Stimulated activated CD4-positive, alpha-beta T cell treated with anti-CD3 and anti-CD28 coated beads, Interleukin-4, amount 100 ng/mL, for 48 hours (primary cell): ENCODE data around the gene CLIP2.
"Not testable (repeated sequence)": the region's sequence is repeated elsewhere in the genome, so short reads cannot be mapped to it uniquely, and the experiment has no call there.

ENCODE experiments used
- DNase-seq, 2 donors: peaks; one replicate each; pipeline ENCODE4 v3.0.0-alpha.2; 2020; ENCODE audit warnings: low read depth in 2 of 2

Gene CLIP2

GRCh38 chr7:74289018-74289658 is at the start of gene CLIP2:
CLIP2 (plus strand) TSS chr7:74289407; CDS start chr7:74317547, 28,140 bp downstream.
- DNase-seq: peak; percentile 68 to 73

- no peak for DNase-seq
Measured at GRCh38 chr7:74240482-74240881, 48.7 kb upstream of the CLIP2 start.

- no peak for DNase-seq
Measured at GRCh38 chr7:74242122-74242443, 47.1 kb upstream of the CLIP2 start.

GRCh38 chr7:74246497-74246896 is 42.7 kb upstream of the CLIP2 start:
- DNase-seq: no peak

- DNase-seq: no peak
Measured at GRCh38 chr7:74248156-74248555, 41.1 kb upstream of the CLIP2 start.

- DNase-seq: not testable (repeated sequence)
Measured at GRCh38 chr7:74249058-74249457, 40.1 kb upstream of the CLIP2 start.

GRCh38 chr7:74252893-74253292 is 36.3 kb upstream of the CLIP2 start:
- DNase-seq: no peak

- no peak for DNase-seq
Measured at GRCh38 chr7:74253331-74253730, 35.9 kb upstream of the CLIP2 start.

GRCh38 chr7:74253835-74254128 is 35.4 kb upstream of the CLIP2 start:
- no peak for DNase-seq

- DNase-seq: peak; percentile 94 to 98
Measured at GRCh38 chr7:74254129-74254857, 34.9 kb upstream of the CLIP2 start, which contains the start of gene RFC2. RFC2 (minus strand) TSS chr7:74254399; CDS start chr7:74254383, 16 bp downstream.

- no peak for DNase-seq
Measured at GRCh38 chr7:74254858-74255379, 34.3 kb upstream of the CLIP2 start.

- not testable (repeated sequence) for DNase-seq
Measured at GRCh38 chr7:74255461-74255860, 33.7 kb upstream of the CLIP2 start.

GRCh38 chr7:74256491-74257408 is 32.5 kb upstream of the CLIP2 start:
- DNase-seq: no peak

GRCh38 chr7:74258639-74259038 is 30.6 kb upstream of the CLIP2 start:
- no peak for DNase-seq

GRCh38 chr7:74262639-74263398 is 26.4 kb upstream of the CLIP2 start:
- no peak for DNase-seq

GRCh38 chr7:74263399-74264120 is 25.6 kb upstream of the CLIP2 start:
- no peak for DNase-seq

- no peak for DNase-seq
Measured at GRCh38 chr7:74266191-74266963, 22.8 kb upstream of the CLIP2 start.

GRCh38 chr7:74267756-74268565 is 21.2 kb upstream of the CLIP2 start:
- no peak for DNase-seq

GRCh38 chr7:74269757-74270277 is 19.4 kb upstream of the CLIP2 start:
- DNase-seq: peak in 1 of 2 donors; percentile 37
